Stimulated activated CD8-positive, alpha-beta memory T cell treated with anti-CD3 and anti-CD28 coated beads, Interleukin-7, amount 100 ng/mL, for 24 hours (primary cell): Measurements from ENCODE around the gene GNAL.
"Not testable (repeated sequence)": the region's sequence is repeated elsewhere in the genome, so short reads cannot be mapped to it uniquely, and the experiment has no call there.

Experiments
- DNase-seq: peaks from one replicate; pipeline ENCODE4 v3.0.0-alpha.2; 2020; ENCODE audit warnings: low read depth

Gene GNAL

GRCh38 chr18:11877497-11878135, 188.6 kb downstream of the GNAL start:
- DNase-seq, result no peak

GRCh38 chr18:11880586-11881304, 191.7 kb downstream of the GNAL start:
- no peak for DNase-seq

GRCh38 chr18:11882636-11883035, 193.6 kb downstream of the GNAL start:
- DNase-seq, result no peak

- DNase-seq, result no peak
Measured at GRCh38 chr18:11883153-11883552, 194.1 kb downstream of the GNAL start.

GRCh38 chr18:11884396-11885030, 195.4 kb downstream of the GNAL start:
- DNase-seq, result no peak

GRCh38 chr18:11885278-11885947, 196.3 kb downstream of the GNAL start:
- DNase-seq, result no peak

GRCh38 chr18:11886577-11887110, 197.6 kb downstream of the GNAL start:
- DNase-seq, result no peak

GRCh38 chr18:11887328-11888128, 198.5 kb downstream of the GNAL start:
- no peak for DNase-seq

- DNase-seq, result no peak
Measured at GRCh38 chr18:11888726-11889125, 199.7 kb downstream of the GNAL start.

- DNase-seq, result no peak
Measured at GRCh38 chr18:11889284-11889683, 200.2 kb downstream of the GNAL start.

GRCh38 chr18:11891737-11892136, 202.7 kb downstream of the GNAL start:
- DNase-seq, result no peak

- not testable (repeated sequence) for DNase-seq
Measured at GRCh38 chr18:11892438-11892837, 203.4 kb downstream of the GNAL start.

GRCh38 chr18:11897781-11898180, 208.7 kb downstream of the GNAL start:
- no peak for DNase-seq

- DNase-seq, result no peak
Measured at GRCh38 chr18:11899063-11899462, 210.0 kb downstream of the GNAL start.

- DNase-seq, result no peak
Measured at GRCh38 chr18:11901826-11902438, 212.9 kb downstream of the GNAL start.

- DNase-seq, result no peak
Measured at GRCh38 chr18:11902522-11903292, 213.6 kb downstream of the GNAL start.

- DNase-seq, result no peak
Measured at GRCh38 chr18:11905613-11906012, 216.5 kb downstream of the GNAL start.

- DNase-seq, result no peak
Measured at GRCh38 chr18:11906176-11906575, 217.1 kb downstream of the GNAL start.

- DNase-seq, result no peak
Measured at GRCh38 chr18:11906926-11907874, 218.1 kb downstream of the GNAL start.
